Right lobe of liver (tissue), 6 donors: ENCODE measurements around the gene ANKRD11. TPM values are rescaled to one million over a fixed set of nuclear protein-coding genes. Genes with fewer than 3 reads are reported as not detected.

Source experiments
- ATAC-seq, 4 donors: fragments of 200-7000 bp; cut with Tn5 transposase; one replicate each; pipeline ENCODE4 v1.9.1; 2020; ENCODE audit warnings: mild to moderate bottlenecking in 4 of 4, moderate library complexity in 4 of 4
- DNase-seq, 3 donors: peaks; one replicate each; pipeline ENCODE4 v3.0.0-alpha.2; 2020
- H3K27ac ChIP-seq, 3 donors: fragments of 200-600 bp; one replicate each; pipeline ENCODE4 v1.8.0; 2022
- H3K27me3 ChIP-seq, 2 donors: fragments of 200-600 bp; one replicate each; pipeline ENCODE4 v1.8.0; 2022
- H3K36me3 ChIP-seq, 4 donors: fragments of 200-600 bp; sonication (generic) in 1 of 4; one replicate each; pipeline versions ENCODE4 v1.5.1 to v1.8.0; 2017 to 2022; ENCODE audit warnings: control low read depth in 1 of 4
- H3K4me1 ChIP-seq, 4 donors: fragments of 200-600 bp; sonication (generic) in 1 of 4; one replicate each; pipeline versions ENCODE4 v1.5.1 to v1.8.0; 2017 to 2022; ENCODE audit warnings: control low read depth in 1 of 4
- H3K4me3 ChIP-seq, 3 donors: fragments of 200-600 bp; one replicate each; pipeline ENCODE4 v1.8.0; 2022
- H3K9me3 ChIP-seq, 4 donors: fragments of 200-600 bp; sonication (generic) in 1 of 4; one replicate each; pipeline versions ENCODE4 v1.5.1 to v1.8.0; 2017 to 2022; ENCODE audit warnings: control low read depth in 1 of 4
- CTCF ChIP-seq, 4 donors: fragments of 200-600 bp in 3 of 4; fragments of 450-650 bp in 1 of 4; IDR thresholded peaks; one replicate each; pipeline versions ENCODE4 v1.5.1 to v1.8.0; 2016 to 2022; ENCODE audit warnings: antibody characterized with exemption in 4 of 4, mild to moderate bottlenecking in 2 of 4
- POLR2A ChIP-seq: fragments of 450-650 bp; IDR thresholded peaks from one replicate; pipeline ENCODE4 v1.6.1; 2017; ENCODE audit warnings: antibody characterized with exemption, mild to moderate bottlenecking
- WGBS: methylation state at CpG from one replicate; pipeline ENCODE4 v1.1.6; 2018; ENCODE audit warnings: low coverage, low lambda C conversion rate; ENCODE audit not compliant: insufficient coverage; ENCODE audit errors: missing lambda C conversion rate; 5-methylcytosine and 5-hydroxymethylcytosine counted together
- intact Hi-C, 2 donors: fragments of 100-400 bp; cut with DNase I; formaldehyde crosslinking; loops; one replicate each; pipeline versions ENCODE4 v1.11.2 to v1.14.1; 2022
- total RNA-seq, 6 experiments: library from RNA; depleted of rRNA in 2 of 6; stranded (reverse); fragments of >200 nt in 2 of 6; fragmentation: NEBNext Ultra II Directional in 3 of 6; extraction: Animal tissue kit (Norgen Biotek cat#: 25700) in 3 of 6; gene quantifications; one replicate each; pipeline versions ENCODE4 v1.1.0 to v1.2.4, GENCODE V29; 2016 to 2023
- donor health status: DM: no; HTN: yes; CAD: no.
- donor health status: DM: no; HTN: no; CAD: no.
- donor health status: DM: no; HTN: no; CAD: no.
- donor health status: DM: no; HTN: yes; CAD: no.
- donor health status: DM: no; HTN: yes; CAD: no.

ANKRD11 gene
- total RNA-seq, 6 experiments from 2014 or later = 26.2 to 65.8 (median 41.6) TPM

GRCh38 chr16:89426736-89427530, 63.4 kb downstream of the ANKRD11 start:
- WGBS = 88% methylated on average over 10 of the region's 10 CpGs
- no peaks in the 10 kb centered on the region for H3K9me3 ChIP-seq
- ATAC-seq = no peak
- H3K4me1 ChIP-seq = peaks cover 0 to 48% (median 17%) of the 10 kb centered on the region in 4 donors
- no peak overlapping the region for H3K27ac ChIP-seq
- intact Hi-C loops = no loop called here
- H3K36me3 ChIP-seq = no peaks in the 10 kb centered on the region
- no peaks in the 10 kb centered on the region for H3K27me3 ChIP-seq
- TF ChIP-seq POLR2A (no peak), CTCF (IDR thresholded peaks at IDR 0.05) (no peak)
- no peak for DNase-seq
- H3K4me3 ChIP-seq = no peak overlapping the region

GRCh38 chr16:89425523-89425922, 64.8 kb downstream of the ANKRD11 start:
- no peak for DNase-seq
- WGBS = 61% methylated on average over 10 of the region's 10 CpGs
- intact Hi-C loops = no loop called here
- peaks cover 0 to 34% (median 11%) of the 10 kb centered on the region in 4 donors for H3K4me1 ChIP-seq
- no peak overlapping the region for H3K4me3 ChIP-seq
- H3K9me3 ChIP-seq = no peaks in the 10 kb centered on the region
- TF ChIP-seq CTCF (IDR thresholded peaks at IDR 0.05) = no peak
- no peaks in the 10 kb centered on the region for H3K36me3 ChIP-seq
- no peak overlapping the region for H3K27ac ChIP-seq
- no peaks in the 10 kb centered on the region for H3K27me3 ChIP-seq
- ATAC-seq = no peak

- DNase-seq = no peak
- intact Hi-C loops = no loop called here
- H3K27ac ChIP-seq = peak overlapping the region in 1 of 3 donors; percentile 47
These were observed 66.6 kb downstream of the ANKRD11 start for GRCh38 chr16:89423681-89424260.

GRCh38 chr16:89422905-89423630, 67.3 kb downstream of the ANKRD11 start:
- peak; percentile 57 to 61 (median 60) for ATAC-seq
- intact Hi-C loops = no loop called here
- no peak for TF ChIP-seq CTCF (IDR thresholded peaks at IDR 0.05)
- H3K9me3 ChIP-seq = no peaks in the 10 kb centered on the region
- no peak for DNase-seq
- H3K27me3 ChIP-seq = no peaks in the 10 kb centered on the region
- 33% methylated on average over 13 of the region's 16 CpGs for WGBS
- H3K36me3 ChIP-seq = no peaks in the 10 kb centered on the region
- no peak overlapping the region for H3K4me3 ChIP-seq
- peaks cover 0 to 49% (median 16%) of the 10 kb centered on the region in 4 donors for H3K4me1 ChIP-seq
- H3K27ac ChIP-seq = peak overlapping the region in 1 of 3 donors; percentile 47

More at GRCh38 chr16:89423681-89424260, 66.6 kb downstream of the ANKRD11 start:
- Histone ChIP-seq H3K9me3 (no peaks in the 10 kb centered on the region), H3K4me3 (no peak overlapping the region), H3K27me3 (no peaks in the 10 kb centered on the region), H3K4me1 (peaks cover 0 to 42% (median 13%) of the 10 kb centered on the region in 4 donors), H3K36me3 (no peaks in the 10 kb centered on the region)
- 61% methylated on average over 17 of the region's 21 CpGs for WGBS
- ATAC-seq = peak in 3 of 4 donors; percentile 13 to 34 (median 26)
- TF ChIP-seq POLR2A = no peak
- no peak for TF ChIP-seq CTCF (IDR thresholded peaks at IDR 0.05)
